ENCODE results near the gene LLGL2.

DNA sequence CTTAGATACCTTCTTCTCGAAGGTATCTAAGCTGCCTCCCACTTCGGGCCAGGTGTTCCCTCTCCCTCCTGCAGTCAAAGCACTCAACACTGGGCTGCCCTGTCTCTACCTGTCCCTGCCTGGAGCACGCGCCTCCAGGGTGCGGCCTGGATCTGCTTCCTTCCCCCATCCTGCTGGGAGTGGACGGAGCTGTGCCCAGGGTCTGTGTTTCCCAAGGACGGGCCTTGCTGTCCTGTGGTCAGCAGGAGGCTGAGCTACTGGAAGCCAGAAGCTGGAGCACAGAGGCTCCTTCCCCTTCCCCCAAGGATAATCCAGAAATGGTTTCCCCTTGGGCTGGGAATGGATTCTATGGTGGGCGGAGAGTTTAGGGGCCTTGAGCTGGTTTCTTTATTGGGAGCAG, 16.7 kb downstream of the LLGL2 start:
- TF ChIP-seq CTCF (conservative IDR thresholded peaks at IDR 0.05; ENCODE audit: low read length) (no peak), EZH2phosphoT487 (IDR thresholded peaks at IDR 0.05; ENCODE audit: borderline replicate concordance, low read depth, low read length) (no peak)
